ENCODE results near the gene ZNF750. TPM values are rescaled to one million over a fixed set of nuclear protein-coding genes. Genes with fewer than 3 reads are reported as not detected.

The ZNF750 gene
- total and polyA plus RNA-seq, 2 donors (not counting 3 experiments of a cell fraction or from before 2014, with no cell fraction given), result 0.15 to 0.80 TPM

GRCh38 chr17:82812058-82812457 lies 27.8 kb downstream of the ZNF750 start:
- H3K4me1 ChIP-seq (ENCODE audit: control insufficient read depth, extremely low read depth, insufficient read depth, low read length), result peaks cover 2% of the 10 kb centered on the region
- H3K9me1 ChIP-seq (replicated peaks; ENCODE audit: control insufficient read depth, extremely low read depth, insufficient read depth, low read length), result no peaks in the 10 kb centered on the region
- no peak overlapping the region for H3K4me2 ChIP-seq (ENCODE audit: insufficient read depth, low read length)
- peaks cover 0 to 4% of the 10 kb centered on the region in 2 experiments for H3K36me3 ChIP-seq (ENCODE audit: control insufficient read depth in 2 of 2, extremely low read depth in 1 of 2, insufficient read depth in 2 of 2, low read length in 2 of 2)
- H3K9ac ChIP-seq (replicated peaks; ENCODE audit: extremely low read depth, insufficient read depth, low read length), result no peak overlapping the region
- FAIRE-seq (no peak), DNase-seq (ENCODE audit: low read depth, low spot score) (no peak)
- H3K4me3 ChIP-seq (replicated peaks in 1 of 3; ENCODE audit: insufficient read depth in 1 of 3, low read depth in 1 of 3, low read length in 3 of 3), result no peak overlapping the region
- TF ChIP-seq FOS (IDR thresholded peaks at IDR 0.05; ENCODE audit: borderline replicate concordance, insufficient read depth, low read length) (no peak), MYC (IDR thresholded peaks at IDR 0.05; ENCODE audit: low read depth, low read length) (no peak), EZH2 (IDR thresholded peaks at IDR 0.05; ENCODE audit: borderline replicate concordance, low read depth, low read length, severe bottlenecking) (no peak), GATA2 (IDR thresholded peaks at IDR 0.05; ENCODE audit: insufficient read depth, insufficient read length, low read depth, low read length) (no peak), CTCF (IDR thresholded peaks at IDR 0.05; ENCODE audit: extremely low read depth in 1 of 2, insufficient read depth in 1 of 2, low read depth in 1 of 2, low read length in 2 of 2) (no peak), POLR2AphosphoS5 (IDR thresholded peaks at IDR 0.05; ENCODE audit: insufficient read depth, low read depth, low read length) (no peak), POLR2A (IDR thresholded peaks at IDR 0.05; ENCODE audit: low read depth, low read length) (no peak), MAX (IDR thresholded peaks at IDR 0.05; ENCODE audit: insufficient read depth, insufficient read length) (no peak), JUN (IDR thresholded peaks at IDR 0.05; ENCODE audit: borderline replicate concordance, insufficient read depth, insufficient read length, low read depth) (no peak)
- dilution Hi-C loops (cut with MboI; ENCODE audit: extremely low pct_ligation_motif_present, low sequenced_read_pairs) (no loop called here), intact Hi-C loops (cut with micrococcal nuclease) (no loop called here)
- H4K20me1 ChIP-seq (replicated peaks; ENCODE audit: control insufficient read depth, extremely low read depth, insufficient read depth, low read length), result no peaks in the 10 kb centered on the region
- ChIA-PET CTCF (no interaction called here), POLR2A (no interaction called here)
- no peaks in the 10 kb centered on the region for H3K27me3 ChIP-seq (ENCODE audit: control insufficient read depth in 2 of 2, insufficient read depth in 2 of 2, low read length in 2 of 2)
- no peaks in the 10 kb centered on the region for H3K9me3 ChIP-seq (replicated peaks; ENCODE audit: control insufficient read depth, insufficient read depth, low read length)
- H2AFZ ChIP-seq (ENCODE audit: low read depth, low read length), result no peak overlapping the region
- BruUV-seq (replicated peaks), result no TSS peak
- H3K27ac ChIP-seq (ENCODE audit: insufficient read depth, low read depth, low read length), result no peak overlapping the region
- H3K79me2 ChIP-seq (ENCODE audit: control insufficient read depth, insufficient read depth, low read length), result no peaks in the 10 kb centered on the region
